ENCODE data around the gene NEK10.

Gene NEK10

DNA sequence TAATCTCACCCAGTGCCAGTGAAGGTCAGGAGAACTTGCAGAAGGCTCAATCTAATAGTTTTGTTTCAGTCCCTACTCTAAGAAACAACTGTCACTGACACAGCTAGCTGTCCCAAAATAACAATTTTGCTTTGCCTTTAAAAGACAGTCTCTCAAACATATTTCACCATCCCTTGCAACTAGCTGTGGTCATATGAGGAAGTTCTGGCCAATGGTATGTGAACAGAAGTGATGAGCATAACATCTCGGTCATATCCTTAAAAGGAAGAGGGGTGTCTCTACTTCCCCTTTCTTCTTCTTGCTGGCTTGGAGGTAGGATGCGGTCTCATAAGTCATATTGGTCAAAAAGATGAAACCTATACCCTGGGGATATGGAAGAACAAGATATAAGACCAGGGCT lies 198.1 kb downstream of the NEK10 start:
- DNase-seq (ENCODE audit: low read depth, low spot score): no peak

DNA sequence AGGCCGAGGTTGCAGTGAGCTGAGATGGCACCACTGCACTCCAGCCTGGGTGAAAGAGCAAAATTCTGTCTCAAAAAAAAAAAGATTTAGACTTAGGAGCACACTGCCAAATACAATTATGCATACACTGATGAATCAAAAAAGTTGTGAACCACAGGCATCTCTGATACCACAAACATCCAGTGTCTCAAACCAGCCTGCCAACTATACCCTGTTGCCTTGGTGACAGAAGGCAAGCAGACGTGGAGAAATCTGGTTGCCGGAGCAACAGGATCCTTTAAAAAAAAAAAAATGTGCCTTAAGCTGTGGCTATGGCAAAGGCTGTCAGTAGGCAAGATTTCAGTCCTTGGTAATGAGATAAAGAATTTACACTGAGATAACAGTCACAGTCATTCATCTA lies 202.3 kb downstream of the NEK10 start:
- no peak for DNase-seq (ENCODE audit: low read depth, low spot score)

DNA sequence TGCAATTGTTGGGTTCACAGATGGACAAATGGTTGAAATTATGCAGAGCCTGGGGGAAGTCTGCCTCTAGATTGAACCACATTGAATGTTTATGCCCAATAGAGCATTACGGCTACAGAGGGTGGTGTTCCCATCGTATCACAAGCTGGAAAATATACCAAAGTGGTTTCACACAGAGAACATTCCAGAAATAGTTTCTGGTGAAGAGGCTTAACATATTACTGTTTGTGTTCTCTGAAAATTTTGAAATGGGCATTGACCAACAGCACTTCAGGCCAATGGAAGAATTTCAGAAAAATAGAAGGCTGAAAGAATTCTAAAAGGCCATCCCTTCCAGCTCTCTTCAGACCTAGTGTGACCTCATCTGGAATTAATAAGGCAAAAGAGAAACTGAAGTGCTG lies 203.9 kb downstream of the NEK10 start:
- no peak for DNase-seq (ENCODE audit: low read depth, low spot score)

DNA sequence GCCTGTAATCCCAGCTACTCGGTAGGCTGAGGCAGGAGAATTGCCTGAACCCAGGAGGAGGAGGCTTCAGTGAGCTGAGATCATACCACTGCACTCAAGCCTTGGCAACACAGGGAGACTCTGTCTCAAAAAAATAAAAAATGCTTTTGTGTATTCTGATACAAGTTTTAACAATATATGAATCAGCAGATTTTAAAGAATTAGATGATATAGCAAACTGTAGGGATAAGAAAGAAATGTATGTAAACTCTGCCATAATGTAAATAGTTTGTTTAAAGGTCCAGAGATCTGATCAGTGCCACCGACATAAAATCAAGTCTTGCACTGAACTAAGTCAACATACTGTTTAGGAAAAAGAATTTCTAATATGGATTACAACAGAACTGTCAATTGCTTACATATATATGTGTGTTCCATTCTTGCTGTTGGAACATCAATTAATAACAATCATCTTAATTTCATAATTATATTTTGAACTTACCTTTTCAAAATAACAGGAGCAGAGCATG lies 208.3 kb downstream of the NEK10 start:
- DNase-seq (ENCODE audit: low read depth, low spot score): no peak

DNA sequence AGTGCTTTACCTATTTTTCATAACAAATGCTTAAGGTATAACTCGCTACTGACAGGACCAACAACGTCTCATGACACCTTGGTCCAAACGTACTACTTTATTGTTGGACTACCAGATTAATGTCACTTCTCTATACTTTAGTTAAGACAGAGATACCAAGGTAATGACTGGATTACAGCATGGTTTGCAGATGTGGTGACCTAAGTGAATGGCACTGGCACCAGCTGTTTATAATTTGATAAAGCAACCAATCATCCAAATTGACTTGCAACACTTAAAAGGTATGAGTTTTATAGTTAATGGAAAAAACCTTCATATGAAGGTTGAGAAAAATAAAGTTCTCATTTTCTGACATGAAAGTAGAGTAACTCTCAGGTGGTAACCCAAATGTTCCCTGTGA lies 209.0 kb downstream of the NEK10 start:
- DNase-seq (ENCODE audit: low read depth, low spot score): no peak

DNA sequence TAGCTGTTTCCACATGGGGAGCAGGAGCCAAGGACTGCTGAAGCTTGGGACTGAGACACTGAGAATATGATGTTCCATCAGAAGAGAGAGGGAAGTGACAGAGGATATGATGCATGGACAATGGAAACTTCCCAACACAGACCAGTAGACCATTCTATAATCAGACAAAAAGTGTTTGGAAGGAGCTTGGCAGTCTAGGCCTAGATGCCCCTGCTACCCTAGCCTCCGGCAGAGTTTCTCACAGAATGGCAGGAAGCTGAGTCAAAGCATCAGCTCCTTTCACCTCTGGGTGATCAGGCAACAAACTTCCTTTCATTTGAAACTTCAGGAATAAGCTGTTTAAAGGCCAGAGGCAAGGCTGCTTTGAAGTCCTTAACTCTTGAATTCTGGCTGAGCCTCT lies 222.0 kb downstream of the NEK10 start:
- DNase-seq (ENCODE audit: low read depth, low spot score): no peak

DNA sequence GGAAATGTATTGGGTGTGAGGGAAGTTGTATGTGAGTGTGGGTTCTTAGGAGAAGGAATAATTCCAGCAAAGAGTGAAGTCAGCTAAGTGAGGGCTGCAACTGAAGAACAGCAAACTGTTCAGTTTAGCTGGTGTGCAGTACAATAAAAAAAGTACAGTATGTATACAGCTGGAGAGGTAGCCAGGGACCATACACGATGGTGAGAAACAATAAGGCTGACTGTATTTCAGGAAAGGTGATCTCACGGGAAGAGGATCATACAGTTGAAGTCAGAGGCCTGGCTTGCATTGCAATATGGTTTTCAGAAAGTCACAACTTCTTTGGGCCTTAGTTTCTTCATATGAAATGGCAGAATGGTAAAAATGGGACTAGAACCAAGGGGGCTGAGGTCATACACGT lies 222.4 kb downstream of the NEK10 start:
- no peak for DNase-seq (ENCODE audit: low read depth, low spot score)

DNA sequence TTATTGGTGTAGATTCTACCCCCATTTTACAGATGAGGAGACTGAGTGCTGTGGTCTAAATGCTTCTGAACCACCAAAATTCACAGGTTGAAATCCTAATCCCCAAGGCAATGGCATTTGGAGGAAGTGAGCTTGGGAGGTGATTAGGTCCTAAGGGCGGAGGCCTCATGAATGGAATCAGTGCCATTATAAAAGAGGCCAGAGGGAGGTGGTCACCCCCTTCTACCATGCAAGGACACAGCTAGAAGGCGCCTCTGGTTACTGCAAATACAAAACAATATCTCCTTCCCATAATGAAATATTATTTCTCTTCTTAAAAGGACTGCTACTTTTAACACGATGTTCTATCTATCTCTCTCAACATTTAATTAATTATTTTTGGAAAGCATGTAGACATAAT lies 223.5 kb downstream of the NEK10 start:
- no peak for DNase-seq (ENCODE audit: low read depth, low spot score)

DNA sequence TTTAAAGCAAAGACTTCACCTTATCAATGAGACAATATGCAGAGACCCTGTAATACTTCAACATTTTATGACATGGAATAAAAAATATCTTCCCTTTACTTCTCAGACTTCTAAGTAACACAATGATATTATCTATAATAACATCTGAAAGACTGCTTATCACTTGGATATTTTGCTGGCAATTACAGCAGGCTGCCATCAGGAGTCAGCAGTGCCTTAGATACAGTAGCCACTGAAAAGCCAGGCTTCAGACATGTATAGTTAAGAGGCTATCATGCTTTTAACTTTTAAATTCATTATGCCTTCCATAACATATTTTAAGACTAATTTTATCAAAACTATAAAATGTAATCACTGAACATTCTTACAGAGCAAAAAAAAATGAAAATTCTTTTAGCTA lies 227.5 kb downstream of the NEK10 start:
- DNase-seq (ENCODE audit: low read depth, low spot score): no peak

DNA sequence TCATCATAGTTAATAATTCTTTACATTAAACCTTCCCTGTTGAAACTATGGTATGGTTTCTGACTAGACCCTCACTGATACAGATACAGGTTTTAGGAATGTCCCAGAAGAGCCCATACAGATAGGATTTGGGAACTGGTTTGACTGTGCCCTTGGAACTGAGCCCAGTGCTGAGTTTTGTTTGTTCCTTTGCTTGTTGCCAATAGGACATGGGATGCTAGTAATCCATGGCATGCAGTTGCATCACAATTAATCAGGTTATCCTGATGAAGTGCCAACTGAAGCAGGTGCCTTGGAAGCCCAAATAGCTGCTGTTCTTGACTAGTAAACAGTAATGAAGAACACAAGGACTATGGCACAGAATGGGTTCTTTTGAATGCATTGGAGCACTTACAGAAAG lies 230.6 kb downstream of the NEK10 start:
- DNase-seq (ENCODE audit: low read depth, low spot score): no peak

DNA sequence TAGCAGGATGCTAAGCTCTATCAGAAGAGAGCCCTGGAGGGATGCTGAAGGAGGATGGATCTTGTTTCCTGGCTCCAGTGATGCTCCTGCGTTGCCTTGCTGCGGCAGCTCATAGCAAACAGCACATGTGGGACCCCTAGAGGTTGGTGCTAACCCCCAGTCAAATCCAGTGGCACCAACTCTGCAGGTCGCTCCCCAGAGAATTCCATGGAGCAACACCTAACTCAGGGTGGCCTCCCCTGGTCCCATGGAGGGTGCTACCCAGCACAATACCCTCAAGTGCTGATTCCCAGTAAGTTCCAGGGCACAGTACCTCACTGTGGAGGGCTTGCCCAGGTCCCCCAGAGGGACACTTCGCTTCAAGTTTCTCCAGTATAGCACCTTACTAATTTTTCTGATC lies 231.2 kb downstream of the NEK10 start:
- no peak for DNase-seq (ENCODE audit: low read depth, low spot score)

DNA sequence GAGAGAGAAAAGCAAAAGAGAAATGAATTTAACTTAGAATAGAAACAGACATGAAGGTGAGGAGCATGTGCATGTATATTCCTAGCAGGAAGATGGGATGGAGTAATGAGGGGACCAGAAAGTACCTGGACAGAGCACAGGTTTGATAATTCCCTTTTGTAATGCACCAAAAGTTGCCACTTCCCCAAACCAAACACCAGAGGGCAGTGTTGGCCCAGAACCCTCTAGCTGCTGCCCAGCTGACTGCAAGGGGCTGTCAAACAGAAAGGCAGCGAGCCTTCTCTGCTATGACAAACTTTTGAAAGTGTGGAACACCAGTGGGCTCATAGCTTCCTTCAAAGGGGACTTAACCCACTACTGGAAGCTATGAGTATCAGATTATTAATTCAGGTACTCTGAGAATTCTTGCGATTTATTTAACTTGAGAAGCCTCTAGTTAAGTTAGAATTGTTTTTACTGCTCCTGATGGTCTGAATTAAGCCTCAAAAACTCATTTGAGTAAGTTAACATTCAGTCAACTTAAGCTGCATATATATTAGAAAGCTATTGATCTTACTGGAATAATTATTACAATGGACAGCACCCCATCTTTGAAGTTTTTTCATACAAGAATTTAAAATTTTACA lies 234.9 kb downstream of the NEK10 start:
- DNase-seq (ENCODE audit: low read depth, low spot score): no peak

DNA sequence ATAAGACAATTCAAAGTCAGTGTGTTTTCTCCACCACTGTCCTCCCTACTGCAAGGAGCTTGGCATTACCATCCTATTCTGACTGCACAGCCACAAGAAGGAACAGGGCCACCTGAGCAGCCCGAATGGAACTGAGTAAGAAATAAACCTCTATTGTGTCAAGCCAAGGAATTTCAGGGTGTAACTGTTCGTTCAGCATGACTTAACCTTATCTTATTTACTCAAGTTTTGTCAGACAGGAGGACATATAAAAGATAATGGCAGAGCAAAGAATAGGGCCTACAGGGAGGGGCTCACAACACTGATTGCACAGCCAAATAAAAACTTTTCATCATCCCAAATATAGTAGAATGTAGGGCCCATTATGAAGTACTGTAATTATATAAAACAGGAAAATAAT lies 236.1 kb downstream of the NEK10 start:
- no peak for DNase-seq (ENCODE audit: low read depth, low spot score)

DNA sequence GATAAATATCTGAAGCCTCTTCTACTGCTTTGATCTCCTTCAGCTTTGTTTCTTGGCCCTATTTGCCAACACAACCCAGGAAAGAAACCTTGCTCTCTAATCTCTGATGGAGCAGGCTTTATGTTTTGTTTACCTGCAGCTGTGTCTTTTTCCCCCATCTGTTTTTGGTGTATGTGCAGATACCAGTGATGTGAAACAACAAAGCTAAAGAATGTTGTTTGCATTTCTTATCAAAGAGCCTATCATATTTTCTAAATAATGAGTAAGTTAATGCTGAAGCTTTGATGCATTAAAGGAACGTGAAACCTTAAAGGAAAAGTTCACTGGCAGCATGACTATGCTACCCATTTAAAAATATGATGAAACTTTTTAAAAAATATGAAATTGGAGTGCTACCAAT lies 238.4 kb downstream of the NEK10 start:
- no peak for DNase-seq (ENCODE audit: low read depth, low spot score)

DNA sequence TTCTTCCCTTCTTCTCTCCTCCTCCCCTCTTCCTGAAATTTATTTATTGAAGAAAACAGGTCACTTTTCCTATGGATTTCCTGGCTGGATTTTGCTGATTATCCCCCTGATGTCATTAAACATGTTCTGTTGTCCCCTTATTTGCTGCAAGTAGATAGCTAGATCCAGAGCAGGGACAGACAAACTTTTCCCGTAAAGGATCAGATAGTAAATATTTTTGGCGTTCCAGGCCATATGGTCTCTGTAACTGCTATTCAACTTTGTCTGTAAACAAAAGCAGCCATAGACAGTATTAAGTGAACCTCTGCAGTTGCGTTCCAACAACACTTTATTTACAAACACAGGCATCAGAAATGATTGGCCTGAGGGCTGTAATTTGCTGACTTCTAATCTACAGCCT lies 241.3 kb downstream of the NEK10 start:
- no peak for DNase-seq (ENCODE audit: low read depth, low spot score)

DNA sequence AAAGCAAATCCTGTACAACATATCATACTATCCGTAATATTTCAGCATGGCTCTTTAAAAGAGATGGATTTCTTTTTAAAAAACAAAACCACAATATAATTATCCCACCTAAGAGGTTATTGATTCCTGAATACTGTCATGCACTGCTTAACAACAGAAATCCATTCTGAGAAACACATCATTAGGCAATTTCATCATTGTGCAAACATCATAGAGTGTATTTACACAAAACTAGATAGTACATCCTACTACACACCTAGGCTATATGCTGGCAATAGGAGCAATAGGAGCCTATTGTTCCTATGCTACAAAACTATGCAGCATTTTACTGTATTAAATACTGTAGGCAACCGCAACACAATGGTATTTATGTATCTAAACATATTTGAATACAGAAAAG lies 242.0 kb downstream of the NEK10 start:
- no peak for DNase-seq (ENCODE audit: low read depth, low spot score)

DNA sequence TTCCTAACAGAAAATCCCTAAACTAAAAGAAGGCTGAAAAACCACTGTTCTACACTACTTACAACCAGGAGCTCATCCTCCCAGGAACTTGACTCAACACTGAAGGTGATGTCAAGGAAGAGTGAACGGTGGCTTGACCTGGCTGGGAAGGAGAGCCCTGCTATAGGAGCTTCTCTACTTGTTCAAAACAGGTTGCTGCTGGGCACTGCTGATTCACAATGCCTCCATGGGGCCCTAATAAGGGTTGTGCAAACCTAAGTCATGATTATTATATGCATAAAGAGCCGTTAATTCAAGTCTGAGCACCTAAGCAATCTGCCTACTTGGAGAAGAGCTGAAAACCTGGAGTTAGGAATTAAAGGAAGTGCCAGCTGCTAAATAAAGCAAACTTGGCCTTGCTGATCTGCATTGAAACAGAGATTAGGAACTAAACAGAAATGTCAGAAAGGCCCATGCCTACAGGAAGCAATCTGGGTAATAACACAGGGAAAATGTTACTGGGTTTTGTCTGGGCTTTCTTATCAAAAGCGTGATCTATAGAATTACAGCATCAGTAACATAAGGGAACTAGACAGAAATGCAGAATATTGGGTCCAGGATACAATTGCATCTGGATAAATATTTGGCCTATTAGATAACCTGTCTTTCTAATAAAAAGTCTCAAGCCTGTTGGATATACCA lies 243.2 kb downstream of the NEK10 start:
- DNase-seq (ENCODE audit: low read depth, low spot score): no peak

DNA sequence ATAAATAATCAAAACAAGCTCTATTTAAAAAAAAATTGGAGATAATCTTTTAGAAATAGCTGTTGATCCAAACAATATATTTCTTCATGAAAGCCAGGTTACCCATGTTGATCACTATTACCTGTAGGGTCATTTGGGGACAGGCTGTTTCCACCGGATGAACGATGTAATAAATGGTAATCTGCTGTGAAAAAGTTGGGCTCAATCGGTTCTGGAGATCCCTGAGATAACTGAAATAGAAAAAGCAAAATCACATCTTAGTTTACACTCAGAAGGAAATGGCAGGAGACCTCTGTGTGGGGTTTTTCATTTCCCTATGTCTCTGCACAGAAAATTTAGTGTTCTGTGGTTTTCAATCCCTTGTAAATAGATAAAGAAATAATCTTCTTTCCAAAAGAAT lies 249.5 kb downstream of the NEK10 start:
- DNase-seq (ENCODE audit: low read depth, low spot score): no peak

DNA sequence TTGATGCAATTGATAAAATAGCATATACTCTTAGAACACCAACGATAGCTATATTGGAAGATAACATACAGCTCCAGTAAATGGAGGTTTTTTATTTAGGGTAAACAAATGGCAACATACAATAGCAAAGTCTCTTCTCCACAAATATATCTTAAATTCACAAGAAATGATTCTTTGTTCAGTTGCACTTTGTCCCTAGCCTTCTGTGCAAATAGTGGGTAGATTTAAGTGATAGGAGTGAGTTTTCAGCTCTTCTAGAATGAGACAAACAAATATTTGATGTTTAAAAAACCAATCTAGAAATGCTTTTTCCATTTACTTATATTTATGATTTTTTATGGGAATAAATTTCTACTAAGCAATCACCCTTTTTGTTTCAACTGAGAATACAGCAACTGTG lies 253.8 kb downstream of the NEK10 start:
- DNase-seq (ENCODE audit: low read depth, low spot score): no peak

DNA sequence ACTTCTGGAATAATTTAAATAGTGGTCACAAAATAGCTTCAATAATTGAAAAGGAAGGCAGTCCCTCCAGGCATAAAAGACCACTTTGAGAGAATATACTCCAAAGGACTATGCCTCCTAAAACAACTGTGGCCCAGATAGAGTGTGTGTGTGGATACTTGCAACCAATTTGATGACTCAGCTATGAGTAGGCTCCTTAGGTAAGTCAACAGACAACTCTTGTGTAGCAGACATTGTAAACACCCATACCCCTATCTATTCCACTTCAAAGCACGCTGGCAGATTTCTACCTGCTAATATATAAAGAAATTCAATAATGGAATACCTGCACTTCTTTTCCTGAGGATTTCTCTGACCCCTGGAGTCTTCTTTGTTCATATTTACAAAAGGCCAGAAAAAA lies 254.5 kb downstream of the NEK10 start:
- DNase-seq (ENCODE audit: low read depth, low spot score): no peak

DNA sequence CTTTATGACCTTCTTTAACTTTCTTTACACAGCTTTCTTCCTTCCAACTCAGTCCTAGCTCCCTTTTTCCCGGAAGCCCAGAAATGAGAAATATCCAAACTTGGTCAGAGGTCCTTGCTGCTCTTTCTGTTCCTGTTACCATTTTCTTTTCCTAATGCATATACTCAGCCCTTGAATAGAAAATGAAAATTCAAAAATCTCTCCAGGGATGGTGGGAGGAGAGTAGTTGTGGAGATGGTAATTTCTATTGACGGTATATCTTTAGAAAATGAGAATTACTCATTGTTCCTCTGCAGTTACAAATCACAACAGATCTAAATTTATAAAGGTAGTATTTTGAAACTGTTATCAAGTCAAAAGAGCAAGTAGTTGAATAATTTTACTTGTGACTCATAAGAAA lies 255.1 kb downstream of the NEK10 start:
- no peak for DNase-seq (ENCODE audit: low read depth, low spot score)

DNA sequence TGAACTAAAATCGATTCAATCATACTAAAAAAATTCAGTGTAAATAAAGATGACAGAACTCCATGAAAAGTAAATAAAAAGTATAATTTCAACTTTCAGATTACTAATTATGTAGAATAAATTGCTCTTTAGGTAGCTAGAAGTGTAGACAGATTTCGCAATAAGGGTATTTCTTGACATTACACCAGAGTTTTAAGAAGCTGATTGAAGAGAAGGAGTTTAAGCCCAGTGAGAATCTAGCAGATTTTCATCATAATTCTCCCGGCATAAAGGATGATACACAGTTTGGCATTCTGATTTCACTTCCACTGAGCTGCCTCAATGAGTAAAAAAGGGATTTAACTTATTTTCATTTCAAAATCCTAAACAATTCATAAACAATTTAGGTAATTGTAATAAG lies 259.2 kb downstream of the NEK10 start:
- no peak for DNase-seq (ENCODE audit: low read depth, low spot score)

DNA sequence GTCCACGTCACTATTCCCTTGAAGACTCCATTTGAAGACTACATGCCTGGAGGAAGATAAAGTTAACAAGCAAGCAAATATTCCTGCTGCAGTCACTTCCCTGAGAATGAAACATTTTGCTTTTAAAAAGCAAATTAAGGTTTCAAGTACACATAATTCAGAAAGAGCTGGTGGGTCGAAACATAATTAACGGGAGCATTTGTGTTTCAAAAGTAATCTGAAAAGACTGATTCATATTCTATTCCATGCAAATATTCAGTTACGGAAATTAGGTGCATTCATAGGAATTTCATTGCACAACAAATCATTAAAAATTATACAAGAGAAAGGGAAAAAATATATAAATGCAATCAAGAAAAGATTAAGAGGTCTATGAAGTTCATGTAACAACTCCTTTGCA lies 260.9 kb downstream of the NEK10 start:
- DNase-seq (ENCODE audit: low read depth, low spot score): no peak

DNA sequence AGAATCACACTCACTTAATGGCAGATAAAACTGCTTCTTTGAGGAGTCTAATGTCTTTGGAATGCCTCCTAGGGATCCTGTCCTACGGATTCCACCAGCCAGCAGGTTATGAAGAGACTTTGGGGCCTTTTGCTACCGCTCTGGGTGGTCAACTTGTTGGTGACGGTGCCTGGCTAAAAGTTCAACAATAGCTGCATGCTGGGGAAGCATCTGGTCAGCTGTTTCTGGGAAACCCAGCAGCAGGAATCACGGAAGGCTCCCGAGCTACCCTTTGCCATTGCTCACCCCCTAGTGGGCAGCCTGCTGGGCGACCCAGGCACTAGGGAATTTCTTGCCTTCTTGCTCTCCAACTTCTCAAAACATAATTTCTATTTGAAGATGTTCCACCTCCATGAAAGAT lies 263.3 kb downstream of the NEK10 start:
- no peak for DNase-seq (ENCODE audit: low read depth, low spot score)

Measured in activated naive CD8-positive, alpha-beta T cell treated with anti-CD3 and anti-CD28 coated beads, Interleukin-2, amount 50 U/mL, for 16 hours (primary cell).